ENCODE data around the gene C4orf50. TPM values are rescaled to one million over a fixed set of nuclear protein-coding genes. Genes with fewer than 3 reads are reported as not detected.

The C4orf50 gene
- total RNA-seq, 2 experiments from 2014 or later = 0.07 TPM

DNA sequence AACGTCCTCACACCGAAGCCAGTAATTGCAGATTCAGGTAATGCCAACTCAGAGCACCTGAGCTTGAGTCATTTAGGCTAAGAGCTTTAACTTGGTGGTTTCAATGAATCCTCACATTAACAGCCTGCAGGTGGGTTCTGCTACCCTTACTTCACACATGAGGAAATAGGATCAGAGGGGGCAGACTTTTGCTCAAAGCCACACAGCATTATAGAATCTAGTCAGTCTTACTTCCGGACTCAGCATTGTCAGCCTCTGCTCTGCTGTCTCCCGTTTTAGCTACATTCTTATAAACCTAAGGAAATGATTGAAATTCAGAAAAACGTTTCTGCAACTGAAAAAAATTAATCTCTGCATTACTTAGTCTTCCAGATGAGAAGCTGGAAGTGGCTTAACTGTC lies 6.0 kb downstream of the C4orf50 start:
- Mint-ChIP-seq H3K4me3 (no peak overlapping the region), H3K27me3 (peaks cover 16% of the 10 kb centered on the region), H3K9me3 (no peaks in the 10 kb centered on the region), H3K27ac (no peak overlapping the region), H3K36me3 (ENCODE audit: low read depth) (no peaks in the 10 kb centered on the region), H3K4me1 (ENCODE audit: low read depth) (no peaks in the 10 kb centered on the region)
- no peak for DNase-seq
- ChIA-PET CTCF (interaction anchor here (1.9 kb wide), 1 partner anchor 14 kb away, joined by 9 read pairs; no protein-coding TSS in a partner anchor), POLR2A (interaction anchor here (0.7 kb wide), 1 partner anchor 32 kb away, joined by 3 read pairs; no protein-coding TSS in a partner anchor)
- no peak for ATAC-seq
- intact Hi-C loops (cut with micrococcal nuclease) = no loop called here
- TF ChIP-seq, protein P1, sequence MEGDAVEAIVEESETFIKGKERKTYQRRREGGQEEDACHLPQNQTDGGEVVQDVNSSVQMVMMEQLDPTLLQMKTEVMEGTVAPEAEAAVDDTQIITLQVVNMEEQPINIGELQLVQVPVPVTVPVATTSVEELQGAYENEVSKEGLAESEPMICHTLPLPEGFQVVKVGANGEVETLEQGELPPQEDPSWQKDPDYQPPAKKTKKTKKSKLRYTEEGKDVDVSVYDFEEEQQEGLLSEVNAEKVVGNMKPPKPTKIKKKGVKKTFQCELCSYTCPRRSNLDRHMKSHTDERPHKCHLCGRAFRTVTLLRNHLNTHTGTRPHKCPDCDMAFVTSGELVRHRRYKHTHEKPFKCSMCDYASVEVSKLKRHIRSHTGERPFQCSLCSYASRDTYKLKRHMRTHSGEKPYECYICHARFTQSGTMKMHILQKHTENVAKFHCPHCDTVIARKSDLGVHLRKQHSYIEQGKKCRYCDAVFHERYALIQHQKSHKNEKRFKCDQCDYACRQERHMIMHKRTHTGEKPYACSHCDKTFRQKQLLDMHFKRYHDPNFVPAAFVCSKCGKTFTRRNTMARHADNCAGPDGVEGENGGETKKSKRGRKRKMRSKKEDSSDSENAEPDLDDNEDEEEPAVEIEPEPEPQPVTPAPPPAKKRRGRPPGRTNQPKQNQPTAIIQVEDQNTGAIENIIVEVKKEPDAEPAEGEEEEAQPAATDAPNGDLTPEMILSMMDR (IDR thresholded peaks at IDR 0.05) = no peak

DNA sequence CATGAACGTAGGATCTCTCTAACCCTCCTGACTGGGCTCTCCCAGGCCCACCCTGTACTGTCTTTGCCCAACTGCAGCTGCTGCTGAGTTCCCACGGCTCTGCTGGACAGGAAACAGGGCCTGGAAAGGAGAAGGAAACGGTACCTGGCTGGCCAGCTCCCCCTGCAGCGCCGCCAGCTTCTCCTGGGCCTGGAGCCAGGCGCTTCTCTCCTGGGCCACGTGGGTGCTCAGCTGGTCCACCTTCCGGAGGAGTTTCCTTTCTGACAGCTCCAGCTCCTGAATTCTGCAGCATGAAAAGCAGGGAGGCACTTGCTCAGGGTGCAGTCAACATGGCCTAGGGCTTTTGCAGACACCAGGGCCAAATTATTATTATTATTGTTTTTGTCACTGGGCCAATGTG lies 6.5 kb downstream of the C4orf50 start:
- TF ChIP-seq, protein P1 (IDR thresholded peaks at IDR 0.05) = no peak
- Mint-ChIP-seq H3K4me1 (ENCODE audit: low read depth) (no peaks in the 10 kb centered on the region), H3K27me3 (peaks cover 19% of the 10 kb centered on the region), H3K27ac (no peak overlapping the region), H3K4me3 (no peak overlapping the region), H3K36me3 (ENCODE audit: low read depth) (no peaks in the 10 kb centered on the region), H3K9me3 (no peaks in the 10 kb centered on the region)
- ChIA-PET CTCF (interaction anchor here (1.9 kb wide), 1 partner anchor 13 kb away, joined by 9 read pairs; no protein-coding TSS in a partner anchor), POLR2A (interaction anchor here (0.7 kb wide), 1 partner anchor 32 kb away, joined by 3 read pairs; no protein-coding TSS in a partner anchor)
- ATAC-seq = no peak
- intact Hi-C loops (cut with micrococcal nuclease) = no loop called here
- DNase-seq = no peak

DNA sequence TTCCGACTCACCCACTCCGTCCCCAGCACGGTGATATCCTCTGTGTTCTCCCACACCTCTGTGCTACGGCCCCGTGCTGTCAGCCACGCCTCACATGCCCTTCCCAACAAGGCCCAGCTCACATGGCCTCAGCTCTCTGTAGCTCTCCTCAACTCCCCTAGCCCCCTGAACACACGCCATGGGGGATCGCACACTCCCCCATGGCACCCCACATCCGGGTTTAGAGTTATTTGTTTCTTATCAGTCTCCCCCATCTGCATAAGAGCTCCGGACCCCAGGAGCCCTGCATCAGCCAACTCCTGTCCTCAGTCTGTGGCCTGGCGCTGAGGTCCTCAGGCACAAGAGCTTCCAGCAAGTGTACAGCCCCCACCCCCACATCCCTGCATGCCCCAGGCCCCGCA lies 7.0 kb downstream of the C4orf50 start:
- Mint-ChIP-seq H3K27ac (no peak overlapping the region), H3K4me3 (no peak overlapping the region), H3K4me1 (ENCODE audit: low read depth) (no peaks in the 10 kb centered on the region), H3K9me3 (no peaks in the 10 kb centered on the region), H3K27me3 (peaks cover 20% of the 10 kb centered on the region), H3K36me3 (ENCODE audit: low read depth) (no peaks in the 10 kb centered on the region)
- ChIA-PET CTCF (interaction anchor here (1.9 kb wide), 1 partner anchor 13 kb away, joined by 9 read pairs; no protein-coding TSS in a partner anchor), POLR2A (interaction anchor here (0.7 kb wide), 1 partner anchor 31 kb away, joined by 3 read pairs; no protein-coding TSS in a partner anchor)
- DNase-seq (no peak), ATAC-seq (no peak)
- TF ChIP-seq, protein P1 (IDR thresholded peaks at IDR 0.05) = no peak
- intact Hi-C loops (cut with micrococcal nuclease) = no loop called here

DNA sequence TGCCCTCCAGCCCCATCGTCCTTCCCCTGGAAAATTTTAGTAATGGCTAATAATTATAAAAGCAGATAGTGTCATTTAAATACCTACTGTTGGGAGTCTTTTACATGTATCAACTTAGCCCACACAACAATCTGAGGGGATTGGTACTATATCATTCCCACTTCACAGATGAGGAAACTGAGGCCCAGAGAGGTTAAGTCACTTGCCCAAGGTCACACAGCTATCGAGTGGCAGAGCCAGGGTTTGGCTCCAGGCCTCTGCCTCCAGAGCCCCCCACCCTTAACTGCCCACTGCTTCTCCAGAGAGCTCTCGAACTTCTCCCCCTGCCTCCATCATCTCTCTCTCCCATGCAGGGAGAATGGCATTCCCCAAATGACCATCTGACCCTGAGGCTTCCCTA lies 7.4 kb downstream of the C4orf50 start:
- intact Hi-C loops (cut with micrococcal nuclease) = no loop called here
- no peak overlapping the region for H3K27ac Mint-ChIP-seq
- H3K27me3 Mint-ChIP-seq = peaks cover 20% of the 10 kb centered on the region
- POLR2A ChIA-PET = interaction anchor here (0.7 kb wide), 1 partner anchor 13 kb away, joined by 3 read pairs; no protein-coding TSS in a partner anchor
- TF ChIP-seq, protein P1 (IDR thresholded peaks at IDR 0.05) = no peak
- DNase-seq = no peak
- H3K4me1 Mint-ChIP-seq (ENCODE audit: low read depth) = no peaks in the 10 kb centered on the region
- ATAC-seq = no peak
- CTCF ChIA-PET = interaction anchor here (0.9 to 1.9 kb wide), 2 partner anchors 12 to 13 kb away, joined by 4 to 9 read pairs; no protein-coding TSS in a partner anchor
- no peaks in the 10 kb centered on the region for H3K36me3 Mint-ChIP-seq (ENCODE audit: low read depth)
- no peaks in the 10 kb centered on the region for H3K9me3 Mint-ChIP-seq
- no peak overlapping the region for H3K4me3 Mint-ChIP-seq

DNA sequence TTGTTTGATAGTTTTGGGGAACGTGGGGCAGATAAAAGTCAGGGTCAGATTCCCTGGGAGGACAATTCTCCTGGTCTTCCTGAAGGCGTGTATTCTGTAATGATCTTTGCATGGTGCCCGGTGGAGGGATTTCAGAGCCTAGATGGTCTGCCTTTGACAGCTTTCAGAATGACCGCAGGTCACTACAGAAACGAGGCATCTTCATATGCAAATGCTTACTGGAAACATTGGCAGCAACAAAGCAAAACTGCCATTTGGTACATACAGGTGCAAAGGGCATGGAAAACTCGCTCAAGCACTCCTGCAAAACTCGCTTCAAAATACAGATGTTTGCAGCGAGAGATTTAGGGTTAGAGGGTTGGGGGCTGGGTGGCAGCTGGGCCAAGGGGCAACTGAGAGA lies 8.8 kb downstream of the C4orf50 start:
- Mint-ChIP-seq H3K4me3 (no peak overlapping the region), H3K4me1 (ENCODE audit: low read depth) (no peaks in the 10 kb centered on the region), H3K27ac (no peak overlapping the region), H3K27me3 (peaks cover 20% of the 10 kb centered on the region), H3K36me3 (ENCODE audit: low read depth) (no peaks in the 10 kb centered on the region), H3K9me3 (no peaks in the 10 kb centered on the region)
- ChIA-PET POLR2A (no interaction called here), CTCF (interaction anchor here (1.0 to 2.4 kb wide), 3 partner anchors 10 to 318 kb away, joined by 3 to 12 read pairs (median 8); no protein-coding TSS in a partner anchor)
- TF ChIP-seq, protein P1 (IDR thresholded peaks at IDR 0.05) = no peak
- ATAC-seq (no peak), DNase-seq (no peak)
- intact Hi-C loops (cut with micrococcal nuclease) = no loop called here

Data from activated CD8-positive, alpha-beta T cell treated with anti-CD3 and anti-CD28 coated beads for 36 hours (primary cell).